Suprapubic skin (tissue), 3 donors: ENCODE results near the gene GPR45.

Experiments
- CTCF ChIP-seq, 2 donors: fragments of 200-600 bp in 1 of 2; fragments of 450-650 bp in 1 of 2; sonication (generic) in 1 of 2; IDR thresholded peaks; one replicate each; pipeline ENCODE4 v1.5.1; 2016 to 2019; ENCODE audit warnings: antibody characterized with exemption in 2 of 2, mild to moderate bottlenecking in 1 of 2, moderate library complexity in 1 of 2
- EP300 ChIP-seq: sonication (generic); formaldehyde crosslinking; IDR thresholded peaks from one replicate; pipeline ENCODE4 v1.6.1; 2017; ENCODE audit warnings: antibody characterized with exemption
- POLR2A ChIP-seq, 2 donors: fragments of 450-650 bp; IDR thresholded peaks; one replicate each; pipeline ENCODE4 v1.6.1; 2017; ENCODE audit warnings: antibody characterized with exemption in 2 of 2, mild to moderate bottlenecking in 2 of 2, moderate library complexity in 2 of 2

GRCh38 chr2:105283532-105283931, 42.0 kb downstream of the GPR45 start:
- TF ChIP-seq POLR2A (IDR thresholded peaks at IDR 0.05) (no peak), CTCF (IDR thresholded peaks at IDR 0.05) (no peak), EP300 (no peak)
